Dendritic cell treated with granulocyte-macrophage colony-stimulating factor and Interleukin-4, amounts not matched to agents 40 ng/mL and 50 ng/mL, for 4 days (primary cell): Measurements from ENCODE around the gene AKT3.

Experiments used
- H3K27ac Mint-ChIP-seq: one replicate; pipeline ENCODE4 v1.8.0; 2022; ENCODE audit warnings: mild to moderate bottlenecking, mixed read lengths
- H3K27me3 Mint-ChIP-seq: one replicate; pipeline ENCODE4 v1.8.0; 2022; ENCODE audit warnings: mild to moderate bottlenecking, mixed read lengths
- H3K36me3 Mint-ChIP-seq: one replicate; pipeline ENCODE4 v1.8.0; 2022; ENCODE audit warnings: low read depth, mixed read lengths
- H3K4me1 Mint-ChIP-seq: one replicate; pipeline ENCODE4 v1.8.0; 2022; ENCODE audit warnings: low read depth, mixed read lengths
- H3K4me3 Mint-ChIP-seq: one replicate; pipeline ENCODE4 v1.8.0; 2022; ENCODE audit warnings: mild to moderate bottlenecking, moderate library complexity, mixed read lengths
- H3K9me3 Mint-ChIP-seq: one replicate; pipeline ENCODE4 v1.8.0; 2022; ENCODE audit warnings: mixed read lengths
- intact Hi-C: fragments of 100-400 bp; cut with micrococcal nuclease; formaldehyde crosslinking; loops from one replicate; pipeline ENCODE4 v1.15.0; 2022

AKT3 gene

DNA sequence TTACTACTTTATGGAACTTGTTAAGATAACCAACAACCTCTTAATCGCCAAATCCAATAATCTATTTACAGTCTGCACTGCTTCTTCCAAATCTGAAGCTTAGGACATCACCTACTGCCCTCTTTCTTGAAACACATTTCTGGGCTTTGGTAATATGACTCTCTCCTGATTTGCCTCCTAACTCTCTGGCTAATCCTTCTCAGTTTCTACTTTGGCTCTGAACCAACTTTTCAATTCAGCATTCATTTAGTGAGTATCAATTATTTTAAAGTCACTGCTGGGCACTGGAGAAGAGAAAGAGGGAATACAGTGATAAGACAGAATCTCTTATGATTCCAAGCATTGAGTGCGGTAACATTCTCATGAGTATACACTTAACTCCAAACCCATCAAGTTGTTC is 275.0 kb downstream of the AKT3 start:
- no peaks in the 10 kb centered on the region for H3K9me3 Mint-ChIP-seq
- H3K27ac Mint-ChIP-seq = no peak overlapping the region
- no peaks in the 10 kb centered on the region for H3K27me3 Mint-ChIP-seq
- peaks cover 9% of the 10 kb centered on the region for H3K4me1 Mint-ChIP-seq
- H3K4me3 Mint-ChIP-seq = no peak overlapping the region
- H3K36me3 Mint-ChIP-seq = no peaks in the 10 kb centered on the region
- intact Hi-C loops = no loop called here

DNA sequence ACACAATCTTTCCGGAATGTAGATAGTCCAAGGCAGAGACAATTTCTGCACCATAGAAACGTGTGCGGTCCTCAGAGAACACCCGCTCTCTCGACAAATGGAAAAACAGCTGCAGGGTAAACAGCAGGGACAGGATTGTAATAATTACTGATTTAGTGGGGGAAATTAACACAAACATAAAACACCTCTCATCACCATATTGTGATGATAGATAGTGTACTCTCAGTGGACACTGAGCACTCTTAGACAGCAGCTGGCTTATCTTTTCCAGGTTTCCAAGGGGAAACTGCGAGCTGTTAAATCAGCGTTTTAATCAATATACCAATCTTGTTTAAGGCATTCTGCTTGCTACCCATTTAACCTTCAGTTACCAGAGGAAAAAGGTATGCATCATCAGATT is 277.1 kb downstream of the AKT3 start:
- intact Hi-C loops = no loop called here
- Mint-ChIP-seq H3K4me3 (no peak overlapping the region), H3K4me1 (no peaks in the 10 kb centered on the region), H3K27me3 (no peaks in the 10 kb centered on the region), H3K36me3 (no peaks in the 10 kb centered on the region), H3K27ac (no peak overlapping the region), H3K9me3 (no peaks in the 10 kb centered on the region)

- intact Hi-C loops = no loop called here
- H3K9me3 Mint-ChIP-seq = no peaks in the 10 kb centered on the region
- H3K4me3 Mint-ChIP-seq = no peak overlapping the region
- no peaks in the 10 kb centered on the region for H3K4me1 Mint-ChIP-seq
- H3K27me3 Mint-ChIP-seq = no peaks in the 10 kb centered on the region
- H3K36me3 Mint-ChIP-seq = peaks cover 5% of the 10 kb centered on the region
- H3K27ac Mint-ChIP-seq = no peak overlapping the region
These were observed 281.2 kb downstream of the AKT3 start for GRCh38 chr1:243568793-243569192.

DNA sequence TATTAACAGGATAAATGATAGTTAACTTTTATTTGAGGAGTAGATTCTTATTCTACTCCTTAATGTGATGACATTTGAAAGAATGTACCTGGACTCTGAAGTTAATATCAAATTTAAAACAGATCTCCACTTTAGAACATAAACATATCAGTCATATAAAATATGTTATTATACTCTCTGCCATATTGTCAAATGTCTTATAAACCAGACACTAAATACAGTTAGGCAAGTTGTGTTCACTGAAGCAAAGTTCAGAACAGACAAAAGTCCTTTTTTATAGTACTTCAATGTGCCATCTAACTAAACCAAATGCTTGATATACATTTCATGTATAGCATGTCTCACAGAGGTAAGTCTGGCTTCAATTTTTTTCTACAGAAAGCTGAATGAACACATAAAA is 285.2 kb downstream of the AKT3 start:
- H3K4me3 Mint-ChIP-seq = no peak overlapping the region
- H3K4me1 Mint-ChIP-seq = peaks cover 4% of the 10 kb centered on the region
- H3K27me3 Mint-ChIP-seq = no peaks in the 10 kb centered on the region
- no peak overlapping the region for H3K27ac Mint-ChIP-seq
- peaks cover 12% of the 10 kb centered on the region for H3K36me3 Mint-ChIP-seq
- no peaks in the 10 kb centered on the region for H3K9me3 Mint-ChIP-seq
- intact Hi-C loops = no loop called here

DNA sequence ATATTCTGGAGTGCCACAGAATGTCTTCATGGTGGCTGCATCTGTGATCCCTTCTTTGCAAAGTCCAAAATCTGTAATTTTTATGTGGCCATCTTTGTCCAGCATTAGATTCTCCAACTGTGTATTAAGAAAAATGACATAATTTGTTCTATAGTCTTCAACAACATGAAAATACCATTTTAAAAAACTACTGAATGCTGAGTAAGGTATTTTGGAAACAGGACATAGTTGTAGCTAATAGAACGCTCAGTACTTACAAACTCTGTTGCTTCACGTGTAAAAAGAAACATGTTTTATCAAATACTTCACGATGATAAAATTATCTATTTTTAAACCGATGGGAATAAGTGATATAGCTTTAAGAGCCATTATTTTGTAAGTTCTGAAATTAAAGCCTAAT is 286.3 kb downstream of the AKT3 start:
- intact Hi-C loops = no loop called here
- H3K36me3 Mint-ChIP-seq = peaks cover 12% of the 10 kb centered on the region

DNA sequence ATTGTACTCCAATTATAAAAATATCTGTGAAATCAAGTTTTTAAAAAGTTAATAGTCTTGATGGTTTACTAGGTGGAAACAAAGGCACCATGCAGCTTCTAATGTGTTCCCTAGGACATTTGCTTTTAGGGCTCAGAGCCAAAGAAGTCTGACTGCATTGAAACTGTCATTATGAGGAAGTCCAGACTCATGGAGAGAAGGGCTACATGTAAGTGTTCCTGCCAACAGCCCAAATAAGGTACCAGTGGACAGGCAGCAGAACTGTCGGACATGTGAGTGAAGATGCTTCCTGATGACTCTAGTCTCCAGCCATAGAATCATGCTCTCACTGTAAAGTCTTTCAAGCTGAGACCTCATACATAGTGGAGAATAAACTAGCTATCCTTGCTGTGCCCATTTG is 287.6 kb downstream of the AKT3 start:
- Mint-ChIP-seq H3K27me3 (no peaks in the 10 kb centered on the region), H3K4me3 (no peak overlapping the region), H3K4me1 (peaks cover 6% of the 10 kb centered on the region), H3K36me3 (peaks cover 12% of the 10 kb centered on the region), H3K9me3 (no peaks in the 10 kb centered on the region), H3K27ac (no peak overlapping the region)
- intact Hi-C loops = no loop called here

More for the DNA sequence above, 286.3 kb downstream of the AKT3 start:
- no peak overlapping the region for H3K4me3 Mint-ChIP-seq
- no peak overlapping the region for H3K27ac Mint-ChIP-seq
- no peaks in the 10 kb centered on the region for H3K9me3 Mint-ChIP-seq
- peaks cover 6% of the 10 kb centered on the region for H3K4me1 Mint-ChIP-seq
- H3K27me3 Mint-ChIP-seq = no peaks in the 10 kb centered on the region

DNA sequence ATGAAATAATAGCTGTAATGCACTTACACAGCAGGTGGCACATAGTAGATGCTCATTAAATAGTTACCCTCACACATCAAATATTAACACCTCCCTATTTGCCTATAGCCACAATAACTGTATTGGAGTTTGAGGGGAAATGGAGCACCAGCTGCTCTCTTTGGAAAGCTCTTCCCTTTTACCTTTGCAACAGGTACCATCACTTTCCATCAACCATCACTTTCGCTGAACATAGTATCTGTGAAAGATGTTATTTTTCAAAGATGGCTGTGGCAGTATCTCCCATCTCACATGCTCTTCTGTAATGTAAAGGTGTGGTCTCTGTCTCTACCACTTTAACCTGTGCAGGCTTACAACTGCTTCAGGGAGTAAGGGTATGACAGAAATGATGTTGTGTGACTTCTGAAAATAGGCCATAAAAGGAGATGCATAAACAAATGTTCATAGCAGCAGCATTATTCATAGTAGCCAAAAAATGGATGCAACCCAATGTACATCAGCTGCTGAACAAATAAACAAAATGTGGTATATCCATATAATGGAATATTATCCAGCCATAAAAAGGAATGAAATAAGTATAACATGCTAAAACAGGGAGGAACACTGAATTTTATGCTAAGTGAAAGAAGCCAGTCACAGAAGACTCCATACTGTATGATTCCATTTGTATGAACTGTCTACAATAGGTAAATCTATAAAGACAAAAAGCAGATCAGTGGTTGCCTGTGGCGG is 288.3 kb downstream of the AKT3 start:
- intact Hi-C loops = no loop called here
- H3K4me1 Mint-ChIP-seq = peaks cover 6% of the 10 kb centered on the region
- no peak overlapping the region for H3K27ac Mint-ChIP-seq
- H3K27me3 Mint-ChIP-seq = no peaks in the 10 kb centered on the region
- H3K36me3 Mint-ChIP-seq = peaks cover 7% of the 10 kb centered on the region
- H3K4me3 Mint-ChIP-seq = no peak overlapping the region
- H3K9me3 Mint-ChIP-seq = no peaks in the 10 kb centered on the region

DNA sequence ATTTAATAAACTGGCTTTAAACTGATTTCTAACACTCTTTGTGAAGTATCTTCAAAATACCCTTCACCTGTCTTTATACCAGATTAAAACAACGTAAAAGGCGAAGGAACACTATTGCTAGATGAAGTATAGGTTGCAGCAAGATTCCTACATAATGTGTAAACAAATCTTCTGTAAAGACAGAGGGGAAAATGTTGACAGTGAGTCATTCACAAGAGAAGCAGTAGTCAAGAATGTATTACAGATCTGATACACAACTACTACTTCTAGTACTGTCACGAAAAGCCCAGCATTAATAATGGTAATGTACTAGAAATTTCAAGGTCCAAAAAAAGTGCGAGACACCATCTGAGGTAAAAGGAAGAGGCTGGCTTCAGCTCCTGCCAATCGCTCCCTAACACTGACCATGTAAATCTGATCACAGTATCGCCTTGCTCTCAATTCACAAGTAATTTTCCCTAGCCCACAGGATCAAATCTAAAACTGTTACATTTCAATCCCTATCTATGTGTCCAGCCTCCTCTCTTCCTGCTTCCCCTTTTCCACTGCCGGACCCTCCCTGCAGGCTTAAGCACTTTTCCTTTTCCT is 290.4 kb downstream of the AKT3 start:
- Mint-ChIP-seq H3K9me3 (no peaks in the 10 kb centered on the region), H3K4me3 (no peak overlapping the region), H3K27ac (no peak overlapping the region), H3K27me3 (no peaks in the 10 kb centered on the region), H3K4me1 (peaks cover 6% of the 10 kb centered on the region), H3K36me3 (peaks cover 6% of the 10 kb centered on the region)
- intact Hi-C loops = no loop called here

DNA sequence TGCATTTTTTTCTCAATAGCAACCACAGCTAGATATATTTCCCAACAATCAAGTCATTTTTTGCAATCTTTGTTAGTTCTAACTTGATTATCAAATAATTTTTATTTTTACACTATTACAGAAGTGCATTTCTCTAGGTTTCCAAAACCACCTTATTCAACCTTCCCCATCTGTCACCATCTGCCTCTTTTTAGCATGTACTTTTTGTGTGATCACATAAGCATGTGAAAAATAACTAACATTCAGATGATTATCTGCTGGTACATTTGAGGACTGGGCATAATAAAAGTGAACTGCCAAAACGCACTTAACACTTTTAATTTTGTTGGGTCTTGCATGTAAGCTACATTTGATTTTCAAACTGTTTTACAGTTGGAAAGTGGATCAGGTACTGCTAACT is 291.5 kb downstream of the AKT3 start:
- Mint-ChIP-seq H3K4me1 (peaks cover 6% of the 10 kb centered on the region), H3K4me3 (no peak overlapping the region), H3K27ac (no peak overlapping the region), H3K27me3 (no peaks in the 10 kb centered on the region), H3K36me3 (peaks cover 6% of the 10 kb centered on the region), H3K9me3 (no peaks in the 10 kb centered on the region)
- intact Hi-C loops = no loop called here

DNA sequence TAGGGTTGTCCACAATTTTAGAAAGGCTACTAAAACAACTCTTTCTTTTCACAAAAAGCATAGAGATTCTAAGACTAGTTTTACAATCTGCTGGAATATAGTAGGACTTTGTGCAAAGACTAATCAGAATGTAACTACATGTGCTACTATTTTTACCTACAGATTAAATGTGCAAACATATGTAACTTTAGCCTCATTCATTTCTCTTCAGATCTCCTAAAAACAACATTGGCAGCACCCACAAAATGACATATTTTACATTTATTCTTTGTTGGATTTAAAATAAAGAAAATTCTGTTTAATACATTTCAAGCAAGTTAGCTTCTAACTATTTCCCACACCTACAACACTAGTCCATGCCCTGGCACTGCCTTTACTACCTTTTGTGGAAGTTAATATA is 292.2 kb downstream of the AKT3 start:
- H3K36me3 Mint-ChIP-seq = peaks cover 6% of the 10 kb centered on the region
- H3K9me3 Mint-ChIP-seq = no peaks in the 10 kb centered on the region
- intact Hi-C loops = no loop called here
- no peak overlapping the region for H3K27ac Mint-ChIP-seq
- no peaks in the 10 kb centered on the region for H3K27me3 Mint-ChIP-seq
- H3K4me1 Mint-ChIP-seq = peaks cover 6% of the 10 kb centered on the region
- H3K4me3 Mint-ChIP-seq = no peak overlapping the region

DNA sequence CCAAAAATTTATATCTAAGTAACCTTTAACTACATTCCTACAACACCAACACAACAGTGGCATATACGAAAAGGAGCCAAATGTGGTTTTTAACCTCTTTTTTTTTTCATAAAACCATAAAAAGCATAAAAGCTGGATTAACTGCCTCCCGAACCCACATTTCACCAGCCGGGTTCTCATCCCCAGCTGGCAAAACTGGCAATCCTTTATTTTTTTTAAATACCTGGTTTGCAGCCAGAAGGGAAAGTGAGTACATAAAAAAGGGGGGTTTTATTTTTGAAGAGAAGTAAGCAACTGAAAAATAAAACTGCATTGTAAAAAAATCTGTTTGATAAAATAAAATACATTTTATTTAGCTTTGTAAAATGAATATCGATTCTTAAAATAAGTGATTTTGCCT is 295.4 kb downstream of the AKT3 start:
- Mint-ChIP-seq H3K9me3 (no peaks in the 10 kb centered on the region), H3K36me3 (no peaks in the 10 kb centered on the region), H3K27me3 (no peaks in the 10 kb centered on the region), H3K27ac (no peak overlapping the region), H3K4me1 (peaks cover under 1% of the 10 kb centered on the region), H3K4me3 (no peak overlapping the region)
- intact Hi-C loops = no loop called here

- Mint-ChIP-seq H3K27me3 (no peaks in the 10 kb centered on the region), H3K9me3 (no peaks in the 10 kb centered on the region), H3K36me3 (no peaks in the 10 kb centered on the region), H3K4me3 (no peak overlapping the region), H3K27ac (no peak overlapping the region), H3K4me1 (peaks cover 5% of the 10 kb centered on the region)
- intact Hi-C loops = no loop called here
These were observed 297.0 kb downstream of the AKT3 start for GRCh38 chr1:243553090-243553489.

- no peak overlapping the region for H3K27ac Mint-ChIP-seq
- no peaks in the 10 kb centered on the region for H3K27me3 Mint-ChIP-seq
- no peak overlapping the region for H3K4me3 Mint-ChIP-seq
- no peaks in the 10 kb centered on the region for H3K36me3 Mint-ChIP-seq
- peaks cover 5% of the 10 kb centered on the region for H3K4me1 Mint-ChIP-seq
- intact Hi-C loops = no loop called here
- no peaks in the 10 kb centered on the region for H3K9me3 Mint-ChIP-seq
These were observed 299.8 kb downstream of the AKT3 start for GRCh38 chr1:243550276-243550675.

GRCh38 chr1:243549791-243550190 is 300.3 kb downstream of the AKT3 start:
- H3K36me3 Mint-ChIP-seq = no peaks in the 10 kb centered on the region
- intact Hi-C loops = no loop called here
- H3K4me1 Mint-ChIP-seq = peaks cover 5% of the 10 kb centered on the region
- H3K27ac Mint-ChIP-seq = no peak overlapping the region
- no peak overlapping the region for H3K4me3 Mint-ChIP-seq
- H3K9me3 Mint-ChIP-seq = no peaks in the 10 kb centered on the region
- H3K27me3 Mint-ChIP-seq = no peaks in the 10 kb centered on the region

DNA sequence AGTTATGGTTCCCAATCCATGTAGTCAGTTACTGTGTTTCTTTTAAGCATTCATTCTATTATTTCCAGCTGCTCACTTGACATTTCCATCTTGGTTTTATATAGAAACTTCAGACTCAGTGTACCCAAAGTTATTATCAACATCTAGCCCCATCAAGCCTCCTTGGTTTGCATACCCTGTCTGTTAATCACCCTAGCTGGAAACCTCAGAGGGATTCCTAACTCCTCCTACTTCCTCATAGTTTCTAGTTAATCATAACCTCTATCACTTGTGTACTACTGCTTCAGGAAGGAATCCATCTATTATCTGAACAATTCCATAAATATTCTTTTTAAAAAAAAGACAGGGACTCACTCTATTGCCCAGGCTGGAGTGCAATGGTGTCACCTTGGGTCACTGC is 300.9 kb downstream of the AKT3 start:
- Mint-ChIP-seq H3K4me1 (peaks cover 5% of the 10 kb centered on the region), H3K9me3 (no peaks in the 10 kb centered on the region), H3K4me3 (no peak overlapping the region), H3K36me3 (no peaks in the 10 kb centered on the region), H3K27ac (no peak overlapping the region), H3K27me3 (no peaks in the 10 kb centered on the region)
- intact Hi-C loops = no loop called here
